K562 (cell line): ENCODE data around the gene POU2F1. TPM values are rescaled to one million over a fixed set of nuclear protein-coding genes. Genes with fewer than 3 reads are reported as not detected.

Source experiments
- COPS2 ChIP-seq: fragments of 450-650 bp; conservative IDR thresholded peaks from 2 replicates; pipeline ENCODE4 v1.6.1; 2016; ENCODE audit warnings: mild to moderate bottlenecking, moderate library complexity
- GABPB1 ChIP-seq: sonication (generic); formaldehyde crosslinking; IDR thresholded peaks from 2 replicates; pipeline ENCODE4 v1.8.0; 2022; ENCODE audit warnings: mild to moderate bottlenecking, missing genetic modification reagents
- KLF16 ChIP-seq: IDR thresholded peaks from 2 replicates; pipeline ENCODE4 v1.6.1; 2016; ENCODE audit warnings: antibody characterized with exemption
- MCM3 ChIP-seq: fragments of 450-650 bp; IDR thresholded peaks from 2 replicates; pipeline ENCODE4 v1.6.1; 2016
- MED1 ChIP-seq: sonication (generic); formaldehyde crosslinking; IDR thresholded peaks from 2 replicates; pipeline ENCODE4 v1.8.1; 2023; ENCODE audit warnings: missing genetic modification reagents, borderline replicate concordance
- MGA ChIP-seq: fragments of 450-650 bp; IDR thresholded peaks from 2 replicates; pipeline ENCODE4 v1.6.1; 2016; ENCODE audit warnings: mild to moderate bottlenecking, moderate library complexity
- NCOR1 ChIP-seq: fragments of 450-650 bp; IDR thresholded peaks from 2 replicates; pipeline ENCODE4 v1.6.1; 2016; ENCODE audit warnings: mild to moderate bottlenecking, moderate library complexity
- NR3C1 ChIP-seq: sonication (generic); formaldehyde crosslinking; IDR thresholded peaks from 2 replicates; pipeline ENCODE4 v1.8.1; 2022; ENCODE audit warnings: missing genetic modification reagents
- PBX2 ChIP-seq, 2 experiments: IDR thresholded peaks in 1 of 2; conservative IDR thresholded peaks in 1 of 2; 2 replicates each; pipeline ENCODE4 v1.6.1; 2016; ENCODE audit warnings: low read depth in 2 of 2, mild to moderate bottlenecking in 1 of 2, missing compliant biosample characterization in 1 of 2, missing genetic modification characterization in 1 of 2, moderate library complexity in 1 of 2
- POLR2B ChIP-seq: fragments of 450-650 bp; IDR thresholded peaks from 2 replicates; pipeline ENCODE4 v1.6.1; 2018; ENCODE audit warnings: low read depth; ENCODE audit not compliant: partially characterized antibody
- TBP ChIP-seq: optimal IDR thresholded peaks from 2 replicates; pipeline ENCODE3; 2011; ENCODE audit warnings: low read depth, low read length, improper control_type of control experiment
- polyA plus RNA-seq, 8 experiments: library from polyadenylated mRNA; depleted of rRNA in 4 of 8; stranded (reverse) in 5 of 8; unstranded in 3 of 8; fragments of >200 nt; fragmentation: Nextera tagmentation in 2 of 8; fragmentation: Illumina TruSeq in 1 of 8; extraction: Ambion mirVana in 2 of 8; extraction: Trizol in 1 of 8; gene quantifications; 2 replicates each; pipeline versions ENCODE4 v1.2.1 to v1.2.3, GENCODE V29; 2011 to 2014; ENCODE audit warnings: inconsistent platforms in 1 of 8, missing spikeins in 1 of 8
- total RNA-seq, 7 experiments: library from RNA; depleted of rRNA in 6 of 7; stranded (reverse); fragments of >200 nt in 6 of 7; fragmentation: Illumina TruSeq in 2 of 7; extraction: Trizol in 2 of 7; gene quantifications; 2 replicates each; pipeline versions ENCODE4 v1.2.1 to v1.2.3, GENCODE V29; 2011 to 2021; ENCODE audit warnings: low replicate concordance in 1 of 7
- TF ChIP-seq, protein P1 (sequence below): fragments of 450-650 bp; IDR thresholded peaks from 2 replicates; pipeline ENCODE4 v1.6.1; 2016; ENCODE audit warnings: missing biosample characterization, missing genetic modification characterization

Gene POU2F1
- total and polyA plus RNA-seq, 9 of the 15 experiments (the other 6 are each of a cell fraction or from before 2014, with no cell fraction given), result 2.6 to 22.3 (median 8.8) TPM

GRCh38 chr1:167219646-167220536 is 795 bp upstream of the POU2F1 start (continued):
- TF ChIP-seq KLF16 (no peak), MED1 (CRISPR knock-in tag) (no peak), NCOR1 (no peak), POLR2B (no peak), MCM3 (no peak), MGA (peak; percentile 99), NR3C1 (CRISPR knock-in tag) (no peak), TBP (peak; percentile 70), GABPB1 (peak; percentile 75), PBX2 (CRISPR knock-in tag; IDR thresholded peaks at IDR 0.05; ENCODE audit: low read depth) (no peak), PBX2 (tag; conservative IDR thresholded peaks at IDR 0.05; ENCODE audit: low read depth) (0 out of 2 replicates have a peak, but pooled peaks have one; percentile 24), COPS2 (no peak)
- TF ChIP-seq, protein P1, sequence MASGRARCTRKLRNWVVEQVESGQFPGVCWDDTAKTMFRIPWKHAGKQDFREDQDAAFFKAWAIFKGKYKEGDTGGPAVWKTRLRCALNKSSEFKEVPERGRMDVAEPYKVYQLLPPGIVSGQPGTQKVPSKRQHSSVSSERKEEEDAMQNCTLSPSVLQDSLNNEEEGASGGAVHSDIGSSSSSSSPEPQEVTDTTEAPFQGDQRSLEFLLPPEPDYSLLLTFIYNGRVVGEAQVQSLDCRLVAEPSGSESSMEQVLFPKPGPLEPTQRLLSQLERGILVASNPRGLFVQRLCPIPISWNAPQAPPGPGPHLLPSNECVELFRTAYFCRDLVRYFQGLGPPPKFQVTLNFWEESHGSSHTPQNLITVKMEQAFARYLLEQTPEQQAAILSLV (tag), result no peak
